NCI-H82 (cell line): Measurements from ENCODE around the gene UNC5A.
A peak's percentile ranks its signal among the peaks of the same experiment; 100 is the strongest.

Source experiments
- DNase-seq: peaks from one replicate; lab custom pipeline; 2025; lab: John Stamatoyannopoulos, UW

The UNC5A gene

DNA sequence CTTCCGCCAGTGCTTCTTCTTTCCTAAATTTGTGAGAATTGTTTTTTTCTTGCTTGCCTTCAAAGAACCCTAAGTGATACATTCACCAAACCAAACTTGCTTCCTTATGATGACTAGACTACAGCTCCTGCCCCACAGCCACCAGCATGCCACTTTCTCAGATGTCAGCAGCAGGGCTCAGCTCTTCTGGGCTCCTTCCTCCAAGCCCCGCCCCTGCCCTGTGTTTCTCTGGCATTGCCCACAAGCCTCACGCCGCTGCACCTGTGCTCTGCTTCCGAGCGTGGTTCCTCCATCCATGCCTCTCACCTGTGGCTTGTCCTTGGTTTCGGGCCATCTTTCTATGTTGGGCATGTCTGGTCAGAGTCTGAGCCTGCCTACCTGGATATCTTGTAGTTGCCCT is 10.6 kb downstream of the UNC5A start:
- no peak for DNase-seq

DNA sequence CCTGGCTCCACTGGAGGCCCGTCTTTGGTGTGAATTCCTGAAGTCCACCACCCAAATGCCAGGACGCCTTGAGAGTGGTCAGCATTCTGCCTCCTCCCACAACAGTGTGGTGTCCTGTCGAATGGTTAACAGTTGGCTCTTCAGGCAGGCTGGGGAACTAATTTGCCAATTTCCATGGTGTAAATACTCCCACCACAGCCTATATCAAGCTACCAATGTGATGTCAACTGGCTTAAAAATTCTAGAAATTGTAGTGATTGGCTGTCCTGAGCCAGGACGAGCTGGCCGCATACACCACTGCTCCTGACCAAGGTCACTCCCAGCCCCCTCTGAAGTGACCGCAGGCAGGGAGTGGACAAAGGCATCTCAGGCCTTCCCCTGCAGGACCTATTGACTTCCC is 11.1 kb downstream of the UNC5A start:
- DNase-seq, result no peak

GRCh38 chr5:176822041-176822792 is 11.9 kb downstream of the UNC5A start:
- DNase-seq, result no peak

- no peak for DNase-seq
Measured at GRCh38 chr5:176822793-176823481, 12.6 kb downstream of the UNC5A start.

DNA sequence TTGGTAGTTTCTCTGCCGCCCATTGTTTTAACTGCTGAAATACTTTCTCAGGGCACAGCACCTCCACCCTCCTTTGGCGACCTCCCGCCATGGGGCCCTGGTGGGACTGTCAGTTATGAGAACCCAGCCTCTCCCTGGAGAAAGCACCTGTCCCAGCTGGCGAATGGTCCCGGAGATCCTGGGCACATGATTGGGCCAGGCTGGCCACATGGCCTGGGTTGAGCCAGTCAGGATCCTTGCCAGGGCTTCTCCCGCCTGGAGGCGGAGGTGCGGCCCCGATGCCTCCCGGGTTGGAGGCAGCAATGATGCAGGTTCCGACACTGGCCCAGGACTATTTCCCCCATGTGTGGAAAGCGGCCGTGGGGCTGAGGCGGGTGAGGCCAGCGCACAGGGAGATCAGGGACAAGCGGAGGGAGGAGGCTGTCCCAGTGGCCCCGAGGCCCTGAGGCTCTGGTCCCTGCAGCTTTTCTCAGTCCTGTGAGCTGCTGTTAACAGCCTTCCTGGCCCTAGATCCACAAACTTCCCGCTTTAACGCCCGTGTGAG is 13.6 kb downstream of the UNC5A start:
- no peak for DNase-seq

- no peak for DNase-seq
Measured at GRCh38 chr5:176824604-176825003, 14.2 kb downstream of the UNC5A start.

- no peak for DNase-seq
Measured at GRCh38 chr5:176825234-176825633, 14.9 kb downstream of the UNC5A start.

- DNase-seq, result no peak
Measured at GRCh38 chr5:176825957-176826356, 15.6 kb downstream of the UNC5A start.

- no peak for DNase-seq
Measured at GRCh38 chr5:176827736-176828414, 17.5 kb downstream of the UNC5A start.

DNA sequence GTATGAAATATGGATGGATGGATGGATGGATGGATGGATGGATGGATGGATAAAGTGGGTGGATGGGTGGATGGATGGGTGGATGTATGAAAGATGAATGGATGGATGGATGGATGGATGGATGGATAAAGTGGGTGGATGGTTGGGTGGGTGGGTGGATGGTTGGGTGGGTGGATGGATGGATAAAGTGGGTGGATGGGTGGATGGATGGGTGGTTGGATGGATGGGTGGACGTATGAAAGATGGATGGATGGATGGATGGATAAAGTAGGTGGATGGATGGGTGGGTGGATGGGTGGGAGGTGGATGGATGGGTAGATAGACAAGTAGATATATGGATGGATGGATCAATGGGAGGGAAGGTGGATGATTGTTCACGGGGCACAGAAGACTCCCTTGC is 19.0 kb downstream of the UNC5A start:
- no peak for DNase-seq

DNA sequence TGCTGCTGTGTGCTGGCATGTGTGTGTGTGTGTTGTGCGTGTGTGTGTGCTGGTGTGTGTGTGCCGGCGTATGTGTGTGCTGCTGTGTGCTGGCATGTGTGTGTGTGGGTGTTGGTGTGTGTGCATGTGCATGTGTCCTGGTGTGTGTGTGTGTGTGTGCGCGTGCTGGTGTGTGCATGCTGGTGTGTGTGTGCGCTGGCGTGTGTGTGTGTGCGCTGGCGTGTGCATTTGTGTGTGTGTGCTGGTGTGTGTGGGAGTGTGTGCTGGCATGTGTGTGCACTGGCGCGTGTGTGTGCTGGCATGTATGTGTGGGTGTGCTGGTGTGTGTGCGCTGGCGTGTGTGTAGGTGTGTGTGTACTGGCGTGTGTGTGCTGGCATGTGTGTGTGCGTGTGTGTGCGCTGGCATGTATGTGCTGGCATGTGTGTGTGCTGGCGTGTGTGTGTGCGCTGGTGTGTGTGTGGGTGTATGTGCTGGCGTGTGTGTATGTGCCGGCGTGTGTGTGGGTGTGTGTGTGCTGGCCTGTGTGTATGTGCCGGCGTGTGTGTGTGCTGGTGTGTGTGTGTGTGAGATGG is 20.1 kb downstream of the UNC5A start:
- DNase-seq, result no peak

GRCh38 chr5:176830995-176831423 is 20.6 kb downstream of the UNC5A start:
- DNase-seq, result no peak

DNA sequence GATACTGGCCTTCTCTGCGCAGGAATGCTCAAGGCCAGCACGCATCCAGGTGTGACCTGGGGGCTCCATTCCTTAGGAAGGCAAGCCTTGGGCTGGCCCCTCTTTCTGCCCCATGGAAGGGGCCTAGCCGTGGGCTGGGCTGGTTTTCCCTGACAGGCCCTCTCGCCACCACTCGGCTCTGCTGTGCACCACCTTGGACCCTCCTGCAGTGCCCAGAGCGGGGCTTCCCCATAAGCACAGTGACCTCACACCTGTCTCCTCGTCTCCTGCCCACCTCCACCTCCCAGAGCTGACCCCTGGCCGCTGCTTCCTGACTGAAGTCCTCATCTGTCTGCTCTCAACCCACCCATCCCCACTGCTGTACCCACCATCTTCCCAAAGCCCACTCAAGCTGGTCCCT is 21.1 kb downstream of the UNC5A start:
- DNase-seq, result no peak

GRCh38 chr5:176832162-176832561 is 21.8 kb downstream of the UNC5A start:
- DNase-seq, result no peak

- no peak for DNase-seq
Measured at GRCh38 chr5:176833286-176833685, 22.9 kb downstream of the UNC5A start.

DNA sequence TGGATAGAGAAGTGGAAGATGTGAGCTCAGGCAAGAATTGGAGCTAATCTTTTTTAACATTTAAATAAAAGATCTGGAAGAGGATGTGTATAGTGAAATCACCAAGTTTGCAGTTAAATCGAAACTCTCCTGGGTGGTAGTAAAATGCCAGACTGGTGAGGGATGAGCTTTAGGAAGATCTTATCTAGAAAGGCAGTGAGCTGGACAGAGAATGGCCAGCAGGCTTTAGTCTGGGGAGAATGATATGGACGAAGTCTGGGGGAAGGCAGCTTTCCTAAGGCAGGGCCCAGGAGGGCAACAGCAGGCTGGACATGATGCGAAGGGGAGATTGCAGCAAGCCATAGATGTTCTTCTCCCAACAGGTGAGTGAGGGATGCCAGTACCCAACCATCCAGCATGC is 25.6 kb downstream of the UNC5A start:
- no peak for DNase-seq

DNA sequence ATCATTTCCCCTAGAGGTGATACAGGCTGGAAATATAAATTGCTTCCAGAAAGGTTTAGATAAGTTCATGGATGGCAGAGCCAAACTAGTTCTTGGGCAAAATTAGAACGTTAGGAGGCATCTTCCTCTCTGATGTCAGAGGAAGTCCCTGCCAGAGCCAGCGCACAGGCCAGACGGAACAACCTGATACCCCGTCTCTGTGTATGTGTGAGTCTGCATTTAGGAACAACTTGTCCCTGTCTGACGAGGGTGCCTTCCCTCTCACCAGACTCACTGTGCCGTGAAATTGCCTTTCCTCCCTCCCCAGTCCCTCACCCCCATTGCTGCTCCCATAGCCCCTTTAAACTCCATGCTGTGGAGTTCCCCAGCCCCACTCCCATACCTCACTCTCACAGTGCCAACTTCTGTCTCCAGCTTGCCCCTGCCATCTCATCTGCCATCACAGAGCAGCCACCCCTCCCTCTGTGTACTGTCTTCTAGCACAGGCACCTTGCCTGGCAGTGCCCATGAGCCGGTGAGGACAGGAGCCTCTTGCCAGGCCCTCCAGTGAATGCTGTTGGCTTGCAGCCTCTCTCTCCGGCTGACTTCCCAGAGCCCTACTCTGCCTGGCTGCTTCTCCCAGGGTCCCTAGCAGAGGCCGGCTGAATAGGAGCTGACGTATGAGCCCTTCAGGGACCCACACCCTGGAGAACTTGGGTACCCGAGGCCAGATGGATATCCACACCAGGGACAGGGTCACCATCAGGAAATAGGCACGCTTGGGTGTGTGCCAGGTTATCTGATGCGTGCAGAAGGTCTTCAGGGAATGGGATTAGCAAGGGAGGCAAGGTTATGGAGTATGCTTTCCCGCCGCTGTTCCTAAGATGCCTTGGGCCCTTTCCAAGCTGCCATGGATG is 26.7 kb downstream of the UNC5A start:
- peak; percentile 80 for DNase-seq

GRCh38 chr5:176837707-176838115 is 27.4 kb downstream of the UNC5A start:
- no peak for DNase-seq

DNA sequence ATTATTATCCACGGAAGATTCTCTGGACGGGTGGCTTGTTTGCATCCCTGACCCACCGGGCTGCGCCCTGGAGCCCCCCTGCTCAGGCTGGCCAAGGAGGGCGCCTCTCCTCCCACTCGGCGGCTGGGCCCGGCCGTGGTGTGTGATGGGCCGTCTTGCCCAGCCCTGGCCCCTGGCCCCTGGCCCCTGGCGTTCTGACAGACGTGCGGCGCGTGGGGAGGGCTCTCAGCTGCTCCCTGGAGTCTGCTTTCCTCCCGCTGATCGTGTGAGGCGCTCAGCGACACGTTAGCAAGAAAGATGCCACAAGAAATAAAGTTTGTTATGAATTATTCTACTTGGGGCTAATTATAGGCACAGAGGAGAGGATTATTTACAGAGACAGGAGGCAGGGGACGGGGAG is 33.3 kb downstream of the UNC5A start:
- DNase-seq, result peak; percentile 50

DNA sequence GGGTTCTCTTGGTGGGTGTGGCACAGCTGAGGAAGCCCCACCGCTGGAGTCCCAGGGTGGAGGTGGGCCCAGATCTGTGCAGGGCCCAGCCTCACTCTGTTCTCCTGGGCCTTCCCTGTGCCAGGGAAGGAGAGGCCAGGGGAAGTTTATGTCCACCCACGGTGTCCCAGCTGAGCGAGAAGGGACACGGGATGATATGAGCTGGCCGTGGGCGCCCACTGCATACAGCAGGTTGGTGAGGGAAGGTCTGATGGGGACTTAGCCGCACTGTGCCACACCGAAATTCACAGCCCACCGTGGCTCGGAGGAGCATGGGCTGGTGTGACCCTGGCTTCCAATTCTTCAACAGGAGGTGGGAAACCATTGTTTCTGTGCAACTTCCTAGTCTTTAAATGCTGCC is 33.9 kb downstream of the UNC5A start:
- DNase-seq, result no peak

- peak; percentile 94 for DNase-seq
Measured at GRCh38 chr5:176844706-176845391, 34.5 kb downstream of the UNC5A start.
